ENCODE data around the gene PTPDC1.
"Not testable (repeated sequence)": the region's sequence is repeated elsewhere in the genome, so short reads cannot be mapped to it uniquely, and the experiment has no call there.

The PTPDC1 gene

GRCh38 chr9:94086486-94087345 lies 2.5 kb downstream of the PTPDC1 start:
- Histone ChIP-seq H3K4me3 (no peak overlapping the region), H3K27ac (no peak overlapping the region)

- peak overlapping the region in 2 of 7 experiments; percentile 0 to 13 for H3K4me3 ChIP-seq
- not testable (repeated sequence) for H3K27ac ChIP-seq
Measured at GRCh38 chr9:94094219-94095145, 10.2 kb downstream of the PTPDC1 start.

- H3K4me3 ChIP-seq = no peak overlapping the region
- peak overlapping the region in 3 of 21 experiments; percentile 25 to 43 (median 40) for H3K27ac ChIP-seq
Measured at GRCh38 chr9:94096819-94097577, 12.7 kb downstream of the PTPDC1 start.

GRCh38 chr9:94097788-94098414 lies 13.6 kb downstream of the PTPDC1 start:
- peak overlapping the region in 3 of 21 experiments; percentile 25 to 52 (median 40) for H3K27ac ChIP-seq
- no peak overlapping the region for H3K4me3 ChIP-seq

GRCh38 chr9:94100152-94100879 lies 16.1 kb downstream of the PTPDC1 start:
- Histone ChIP-seq H3K4me3 (no peak overlapping the region), H3K27ac (no peak overlapping the region)

GRCh38 chr9:94101162-94101853 lies 17.0 kb downstream of the PTPDC1 start:
- no peak overlapping the region for H3K27ac ChIP-seq
- no peak overlapping the region for H3K4me3 ChIP-seq

- H3K4me3 ChIP-seq = no peak overlapping the region
- no peak overlapping the region for H3K27ac ChIP-seq
Measured at GRCh38 chr9:94108584-94108983, 24.3 kb downstream of the PTPDC1 start.

GRCh38 chr9:94110821-94111252 lies 26.6 kb downstream of the PTPDC1 start:
- Histone ChIP-seq H3K4me3 (no peak overlapping the region), H3K27ac (no peak overlapping the region)

- Histone ChIP-seq H3K27ac (no peak overlapping the region), H3K4me3 (no peak overlapping the region)
Measured at GRCh38 chr9:94111446-94111845, 27.2 kb downstream of the PTPDC1 start.

- H3K27ac ChIP-seq = no peak overlapping the region
- H3K4me3 ChIP-seq = no peak overlapping the region
Measured at GRCh38 chr9:94112716-94113465, 28.6 kb downstream of the PTPDC1 start.

- not testable (repeated sequence) for H3K27ac ChIP-seq, H3K4me3 ChIP-seq
Measured at GRCh38 chr9:94120088-94120487, 35.8 kb downstream of the PTPDC1 start.

GRCh38 chr9:94120854-94121376 lies 36.7 kb downstream of the PTPDC1 start:
- Histone ChIP-seq H3K4me3 (no peak overlapping the region), H3K27ac (no peak overlapping the region)

- no peak overlapping the region for H3K4me3 ChIP-seq
- H3K27ac ChIP-seq = no peak overlapping the region
Measured at GRCh38 chr9:94126844-94127243, 42.6 kb downstream of the PTPDC1 start.

- no peak overlapping the region for H3K4me3 ChIP-seq
- H3K27ac ChIP-seq = no peak overlapping the region
Measured at GRCh38 chr9:94127806-94128205, 43.5 kb downstream of the PTPDC1 start.

GRCh38 chr9:94128580-94128979 lies 44.3 kb downstream of the PTPDC1 start:
- no peak overlapping the region for H3K27ac ChIP-seq
- H3K4me3 ChIP-seq = no peak overlapping the region

- Histone ChIP-seq H3K27ac (peak overlapping the region in 9 of 21 experiments; percentile 1 to 78 (median 48)), H3K4me3 (no peak overlapping the region)
Measured at GRCh38 chr9:94134629-94135028, 50.4 kb downstream of the PTPDC1 start.

- no peak overlapping the region for H3K4me3 ChIP-seq
- H3K27ac ChIP-seq = peak overlapping the region in 8 of 21 experiments; percentile 1 to 78 (median 46)
Measured at GRCh38 chr9:94135222-94135621, 51.0 kb downstream of the PTPDC1 start.

All from skin epidermis (tissue), 12 donors.